Activated CD8-positive, alpha-beta T cell treated with anti-CD3 and anti-CD28 coated beads, Interleukin-2, amount 10 ng/mL, durations not matched to agents 7 days and 5 days (primary cell): Measurements from ENCODE around the gene MAGEF1. TPM values are rescaled to one million over a fixed set of nuclear protein-coding genes. Genes with fewer than 3 reads are reported as not detected.

Experiments
- ATAC-seq: fragments of 150-1000 bp; cut with Tn5 transposase; one replicate; pipeline ENCODE4 v1.10.0; 2021; ENCODE audit warnings: moderate library complexity
- CTCF ChIA-PET: fragments of 350-600 bp; sonication (Branson Sonifier 250); formaldehyde crosslinking; loops from one replicate; lab custom pipeline; 2021; ENCODE audit warnings: antibody characterized with exemption; lab: Charles Lee
- POLR2A ChIA-PET: fragments of 350-600 bp; sonication (Branson Sonifier 250); formaldehyde crosslinking; loops from one replicate; lab custom pipeline; 2021; ENCODE audit warnings: antibody characterized with exemption; lab: Charles Lee
- DNase-seq: peaks from one replicate; pipeline ENCODE4 v3.0.0-alpha.2; 2020
- H3K27ac Mint-ChIP-seq: one replicate; pipeline ENCODE4 v1.8.0; 2021; ENCODE audit warnings: mild to moderate bottlenecking, mixed read lengths
- H3K27me3 Mint-ChIP-seq: one replicate; pipeline ENCODE4 v1.8.0; 2021; ENCODE audit warnings: low read depth, mixed read lengths
- H3K36me3 Mint-ChIP-seq: one replicate; pipeline ENCODE4 v1.8.0; 2021; ENCODE audit warnings: low read depth, mixed read lengths
- H3K4me1 Mint-ChIP-seq: one replicate; pipeline ENCODE4 v1.8.0; 2021; ENCODE audit warnings: low read depth, mixed read lengths
- H3K4me3 Mint-ChIP-seq: one replicate; pipeline ENCODE4 v1.8.0; 2021; ENCODE audit warnings: mild to moderate bottlenecking, mixed read lengths
- H3K9me3 Mint-ChIP-seq: one replicate; pipeline ENCODE4 v1.8.0; 2022; ENCODE audit warnings: mixed read lengths; ENCODE audit not compliant: insufficient read depth
- total RNA-seq, 2 experiments: library from RNA; stranded (reverse); gene quantifications; one replicate each; pipeline ENCODE4 v1.2.3, GENCODE V29; 2021

MAGEF1 gene
- 1 to 10 TPM; 2.0 to 2.1 TPM for total RNA-seq

- DNase-seq (peak; percentile 75), ATAC-seq (peak; percentile 76)
- peaks cover 3% of the 10 kb centered on the region for H3K9me3 Mint-ChIP-seq
- H3K27me3 Mint-ChIP-seq, result peaks cover 20% of the 10 kb centered on the region
- peak within 1 kb of the TSS; percentile 90 for H3K27ac Mint-ChIP-seq
- peaks cover 12% of the 10 kb centered on the region for H3K36me3 Mint-ChIP-seq
- POLR2A ChIA-PET, result interaction anchor here (0.6 to 1.2 kb wide), 3 partner anchors 13 to 50 kb away, joined by 3 to 4 read pairs (median 3); no protein-coding TSS in a partner anchor
- H3K4me3 Mint-ChIP-seq, result peak within 1 kb of the TSS; percentile 85
- peaks cover 24% of the 10 kb centered on the region for H3K4me1 Mint-ChIP-seq
- CTCF ChIA-PET, result interaction anchor here (0.7 to 1.1 kb wide), 2 partner anchors 15 to 200 kb away, joined by 3 read pairs; no protein-coding TSS in a partner anchor
Observed at GRCh38 chr3:184711493-184712247, at the start of gene MAGEF1. MAGEF1 (minus strand) TSS chr3:184712064; CDS start chr3:184711821, 243 bp downstream.

GRCh38 chr3:184761075-184761841 is 49.4 kb upstream of the MAGEF1 start:
- Mint-ChIP-seq H3K27ac (no peak overlapping the region), H3K4me3 (no peak overlapping the region), H3K36me3 (no peaks in the 10 kb centered on the region), H3K9me3 (no peaks in the 10 kb centered on the region), H3K27me3 (peaks cover 2% of the 10 kb centered on the region), H3K4me1 (peaks cover under 1% of the 10 kb centered on the region)
- POLR2A ChIA-PET, result interaction anchor here (0.6 kb wide), 1 partner anchor 9 kb away, joined by 3 read pairs; no protein-coding TSS in a partner anchor
- DNase-seq, result no peak
- no peak for ATAC-seq
- CTCF ChIA-PET, result interaction anchor here (1.6 kb wide), 1 partner anchor 200 kb away, joined by 8 read pairs; the partner anchor contains the start of gene EPHB3

- Mint-ChIP-seq H3K27me3 (peaks cover 2% of the 10 kb centered on the region), H3K4me3 (no peak overlapping the region), H3K36me3 (no peaks in the 10 kb centered on the region), H3K9me3 (no peaks in the 10 kb centered on the region), H3K27ac (no peak overlapping the region), H3K4me1 (no peaks in the 10 kb centered on the region)
- ATAC-seq (no peak), DNase-seq (no peak)
- CTCF ChIA-PET, result no interaction called here
- POLR2A ChIA-PET, result no interaction called here
Observed at GRCh38 chr3:184760337-184761074, 48.6 kb upstream of the MAGEF1 start.

- ChIA-PET CTCF (no interaction called here), POLR2A (no interaction called here)
- DNase-seq (no peak), ATAC-seq (no peak)
- Mint-ChIP-seq H3K36me3 (no peaks in the 10 kb centered on the region), H3K4me3 (no peak overlapping the region), H3K27me3 (peaks cover under 1% of the 10 kb centered on the region), H3K27ac (no peak overlapping the region), H3K9me3 (no peaks in the 10 kb centered on the region), H3K4me1 (no peaks in the 10 kb centered on the region)
Observed at GRCh38 chr3:184759666-184760200, 47.9 kb upstream of the MAGEF1 start.

GRCh38 chr3:184758056-184758455 is 46.2 kb upstream of the MAGEF1 start:
- Mint-ChIP-seq H3K27ac (no peak overlapping the region), H3K9me3 (no peaks in the 10 kb centered on the region), H3K36me3 (no peaks in the 10 kb centered on the region), H3K27me3 (no peaks in the 10 kb centered on the region), H3K4me1 (no peaks in the 10 kb centered on the region), H3K4me3 (no peak overlapping the region)
- no peak for DNase-seq
- ChIA-PET CTCF (no interaction called here), POLR2A (interaction anchor here (0.6 kb wide), 1 partner anchor 29 kb away, joined by 3 read pairs; no protein-coding TSS in a partner anchor)
- ATAC-seq, result no peak

GRCh38 chr3:184757022-184757651 is 45.3 kb upstream of the MAGEF1 start:
- Mint-ChIP-seq H3K9me3 (no peaks in the 10 kb centered on the region), H3K4me1 (no peaks in the 10 kb centered on the region), H3K36me3 (no peaks in the 10 kb centered on the region), H3K27me3 (peaks cover 5% of the 10 kb centered on the region), H3K27ac (no peak overlapping the region), H3K4me3 (no peak overlapping the region)
- DNase-seq (no peak), ATAC-seq (no peak)
- ChIA-PET CTCF (interaction anchor here (1.0 kb wide), 1 partner anchor 18 kb away, joined by 3 read pairs; no protein-coding TSS in a partner anchor), POLR2A (no interaction called here)

- POLR2A ChIA-PET, result interaction anchor here (0.7 kb wide), 1 partner anchor 105 kb away, joined by 3 read pairs; no protein-coding TSS in a partner anchor
- Mint-ChIP-seq H3K27ac (no peak overlapping the region), H3K4me3 (no peak overlapping the region), H3K9me3 (no peaks in the 10 kb centered on the region), H3K36me3 (no peaks in the 10 kb centered on the region), H3K27me3 (peaks cover 5% of the 10 kb centered on the region), H3K4me1 (no peaks in the 10 kb centered on the region)
- DNase-seq, result no peak
- no peak for ATAC-seq
- CTCF ChIA-PET, result interaction anchor here (1.0 kb wide), 1 partner anchor 19 kb away, joined by 3 read pairs; no protein-coding TSS in a partner anchor
Observed at GRCh38 chr3:184756151-184757021, 44.5 kb upstream of the MAGEF1 start.

GRCh38 chr3:184755315-184755731 is 43.5 kb upstream of the MAGEF1 start:
- no peak for ATAC-seq
- no peak for DNase-seq
- Mint-ChIP-seq H3K27ac (no peak overlapping the region), H3K4me1 (no peaks in the 10 kb centered on the region), H3K36me3 (no peaks in the 10 kb centered on the region), H3K27me3 (peaks cover 5% of the 10 kb centered on the region), H3K4me3 (no peak overlapping the region), H3K9me3 (no peaks in the 10 kb centered on the region)
- CTCF ChIA-PET, result no interaction called here
- POLR2A ChIA-PET, result no interaction called here

GRCh38 chr3:184752361-184752760 is 40.5 kb upstream of the MAGEF1 start:
- CTCF ChIA-PET, result no interaction called here
- DNase-seq, result no peak
- ATAC-seq, result no peak
- no peaks in the 10 kb centered on the region for H3K9me3 Mint-ChIP-seq
- POLR2A ChIA-PET, result no interaction called here
- no peak overlapping the region for H3K4me3 Mint-ChIP-seq
- H3K4me1 Mint-ChIP-seq, result no peaks in the 10 kb centered on the region
- H3K36me3 Mint-ChIP-seq, result no peaks in the 10 kb centered on the region
- H3K27me3 Mint-ChIP-seq, result peaks cover 12% of the 10 kb centered on the region
- no peak overlapping the region for H3K27ac Mint-ChIP-seq
